GM23248 (cell line): Measurements from ENCODE around the gene KAT2B.

Experiments used
- EZH2 ChIP-seq: fragments of 200-600 bp; sonication (generic); IDR thresholded peaks from 2 replicates; pipeline ENCODE4 v1.6.1; 2018; ENCODE audit warnings: antibody characterized with exemption, mild to moderate bottlenecking; ENCODE audit not compliant: insufficient read depth, poor library complexity, severe bottlenecking
- EZH2phosphoT487 ChIP-seq: fragments of 200-600 bp; sonication (generic); IDR thresholded peaks from 2 replicates; pipeline ENCODE4 v1.6.1; 2018; ENCODE audit warnings: antibody characterized with exemption, moderate library complexity, mild to moderate bottlenecking, low read depth; ENCODE audit not compliant: insufficient read depth

DNA sequence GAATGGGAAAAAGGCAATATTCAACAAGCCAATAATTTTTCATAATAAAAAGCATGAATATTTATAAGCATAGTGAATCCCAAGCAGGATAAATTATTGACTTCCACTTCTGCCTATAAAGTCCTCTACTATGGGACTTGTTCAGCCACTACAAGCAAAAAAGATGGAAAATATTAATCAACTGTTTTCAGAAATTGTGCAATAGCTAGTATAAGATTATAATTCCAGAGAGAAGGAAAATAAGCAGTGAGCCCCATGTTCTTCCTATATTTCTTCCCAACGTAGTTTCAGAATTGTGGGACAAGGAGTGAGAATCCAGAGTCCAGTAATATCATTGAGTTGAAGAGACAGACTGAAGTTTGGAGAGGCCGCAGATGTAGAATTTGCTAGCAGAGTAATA is 121.5 kb downstream of the KAT2B start:
- TF ChIP-seq EZH2 (no peak), EZH2phosphoT487 (no peak)
